PC-9 (cell line): ENCODE data around the gene LSM7. TPM values are rescaled to one million over a fixed set of nuclear protein-coding genes. Genes with fewer than 3 reads are reported as not detected.

ENCODE experiments used
- BruUV-seq: library from RNA; stranded (reverse); fragments of 400-500 nt; replicated peaks from 2 replicates; lab custom pipeline; 2021; lab: Mats Ljungman, UMichigan
- CTCF ChIA-PET: fragments of 300-600 bp; sonication (Branson Sonifier 250); formaldehyde crosslinking; loops from one replicate; lab custom pipeline; 2022; ENCODE audit warnings: antibody characterized with exemption; lab: Charles Lee
- POLR2A ChIA-PET: fragments of 300-600 bp; sonication (Branson Sonifier 250); formaldehyde crosslinking; loops from one replicate; lab custom pipeline; 2022; ENCODE audit warnings: antibody characterized with exemption; ENCODE audit not compliant: unreplicated experiment; lab: Charles Lee
- DNase-seq, 2 experiments: peaks; one replicate each; pipeline versions ENCODE4 v3.0.0 to v3.0.0-alpha.2; 2015 to 2022; ENCODE audit warnings: mixed read lengths in 1 of 2
- H2AFZ ChIP-seq: fragments of 200-600 bp; sonication (generic); 2 replicates; pipeline ENCODE4 v1.8.1; 2017; ENCODE audit warnings: antibody characterized with exemption
- H3F3A ChIP-seq: fragments of 200-600 bp; sonication (generic); 2 replicates; pipeline ENCODE4 v1.8.1; 2017; ENCODE audit warnings: antibody characterized with exemption, mild to moderate bottlenecking, low read depth; ENCODE audit not compliant: insufficient read depth
- H3K27ac ChIP-seq: fragments of 200-600 bp; sonication (generic); 2 replicates; pipeline ENCODE4 v1.6.1; 2016; ENCODE audit warnings: mixed run types
- H3K27me3 ChIP-seq: fragments of 200-600 bp; sonication (generic); 2 replicates; pipeline ENCODE4 v1.6.1; 2016; ENCODE audit warnings: low read depth, mixed run types; ENCODE audit not compliant: insufficient read depth
- H3K36me3 ChIP-seq: fragments of 200-600 bp; sonication (generic); 2 replicates; pipeline ENCODE4 v1.6.1; 2016; ENCODE audit warnings: low read depth, mixed run types
- H3K4me1 ChIP-seq: fragments of 200-600 bp; sonication (generic); replicated peaks from 2 replicates; pipeline ENCODE4 v1.6.1; 2016; ENCODE audit warnings: mixed run types; ENCODE audit not compliant: insufficient read depth
- H3K4me2 ChIP-seq: fragments of 200-600 bp; sonication (generic); 2 replicates; pipeline ENCODE4 v1.6.1; 2017; ENCODE audit warnings: mixed run types
- H3K4me3 ChIP-seq: fragments of 200-600 bp; sonication (generic); 2 replicates; pipeline ENCODE4 v1.6.1; 2016; ENCODE audit warnings: mixed run types
- H3K79me2 ChIP-seq: fragments of 200-600 bp; sonication (generic); 2 replicates; pipeline ENCODE4 v1.6.1; 2017; ENCODE audit warnings: low read depth, mixed run types
- H3K9me2 ChIP-seq: fragments of 200-600 bp; sonication (generic); 2 replicates; pipeline ENCODE4 v1.8.1; 2017; ENCODE audit warnings: mild to moderate bottlenecking; ENCODE audit not compliant: insufficient read depth
- H3K9me3 ChIP-seq: fragments of 200-600 bp; sonication (generic); 2 replicates; pipeline ENCODE4 v1.8.1; 2016; ENCODE audit warnings: low read depth; ENCODE audit not compliant: insufficient read depth
- H4K20me1 ChIP-seq: fragments of 200-600 bp; sonication (generic); 2 replicates; pipeline ENCODE4 v1.8.1; 2017; ENCODE audit not compliant: insufficient read depth
- CTCF ChIP-seq: fragments of 200-600 bp; sonication (generic); conservative IDR thresholded peaks from 2 replicates; pipeline ENCODE4 v1.6.1; 2017; ENCODE audit warnings: mixed run types, antibody characterized with exemption, mild to moderate bottlenecking, moderate library complexity
- EZH2 ChIP-seq: fragments of 200-600 bp; sonication (generic); IDR thresholded peaks from 2 replicates; pipeline ENCODE4 v1.8.0; 2017; ENCODE audit warnings: antibody characterized with exemption, low read depth
- intact Hi-C: fragments of 100-400 bp; cut with micrococcal nuclease; formaldehyde crosslinking; loops from one replicate; pipeline ENCODE4 v1.10.0; 2022; ENCODE audit not compliant: unreplicated experiment
- total RNA-seq: library from RNA; stranded (reverse); gene quantifications from 2 replicates; pipeline ENCODE4 v1.2.3, GENCODE V29; 2021

Gene LSM7
- total RNA-seq, 1 experiment from 2014 or later: 80.2 TPM

GRCh38 chr19:2320939-2321338 is 7.4 kb downstream of the LSM7 start:
- Histone ChIP-seq H3K4me2 (no peak overlapping the region), H3K36me3 (no peaks in the 10 kb centered on the region), H3K4me3 (no peak overlapping the region), H4K20me1 (no peaks in the 10 kb centered on the region), H3K27me3 (no peaks in the 10 kb centered on the region), H3K27ac (no peak overlapping the region), H3K9me3 (no peaks in the 10 kb centered on the region), H2AFZ (no peak overlapping the region), H3K4me1 (no peaks in the 10 kb centered on the region), H3K79me2 (no peaks in the 10 kb centered on the region), H3K9me2 (no peaks in the 10 kb centered on the region), H3F3A (no peaks in the 10 kb centered on the region)
- BruUV-seq: no TSS peak
- DNase-seq: no peak
- CTCF ChIA-PET: no interaction called here
- TF ChIP-seq CTCF (no peak), EZH2 (no peak)
- intact Hi-C loops: no loop called here
- POLR2A ChIA-PET: no interaction called here

GRCh38 chr19:2320049-2320448 is 8.3 kb downstream of the LSM7 start:
- H4K20me1 ChIP-seq: no peaks in the 10 kb centered on the region
- H3K9me3 ChIP-seq: no peaks in the 10 kb centered on the region
- no peaks in the 10 kb centered on the region for H3K79me2 ChIP-seq
- no peaks in the 10 kb centered on the region for H3K9me2 ChIP-seq
- no peaks in the 10 kb centered on the region for H3K27me3 ChIP-seq
- no peak overlapping the region for H3K4me2 ChIP-seq
- no peaks in the 10 kb centered on the region for H3F3A ChIP-seq
- H3K36me3 ChIP-seq: no peaks in the 10 kb centered on the region
- TF ChIP-seq CTCF: no peak
- no peak overlapping the region for H2AFZ ChIP-seq
- ChIA-PET CTCF (no interaction called here), POLR2A (no interaction called here)
- no TSS peak for BruUV-seq
- DNase-seq: no peak
- intact Hi-C loops: no loop called here
- no peak overlapping the region for H3K4me3 ChIP-seq
- no peak overlapping the region for H3K27ac ChIP-seq
- H3K4me1 ChIP-seq: no peaks in the 10 kb centered on the region

- Histone ChIP-seq H3K27me3 (no peaks in the 10 kb centered on the region), H3K79me2 (no peaks in the 10 kb centered on the region), H3K27ac (no peak overlapping the region), H3K36me3 (no peaks in the 10 kb centered on the region), H3F3A (no peaks in the 10 kb centered on the region), H3K4me3 (no peak overlapping the region), H3K9me3 (no peaks in the 10 kb centered on the region), H3K4me1 (no peaks in the 10 kb centered on the region), H3K4me2 (no peak overlapping the region), H3K9me2 (no peaks in the 10 kb centered on the region), H4K20me1 (no peaks in the 10 kb centered on the region), H2AFZ (no peak overlapping the region)
- TF ChIP-seq EZH2 (no peak), CTCF (no peak)
- DNase-seq: no peak
- CTCF ChIA-PET: no interaction called here
- no TSS peak for BruUV-seq
- intact Hi-C loops: no loop called here
- POLR2A ChIA-PET: no interaction called here
Observed at GRCh38 chr19:2319551-2319950, 8.8 kb downstream of the LSM7 start.
